ENCODE measurements around the gene GCSH.
"Not testable (repeated sequence)": the region's sequence is repeated elsewhere in the genome, so short reads cannot be mapped to it uniquely, and the experiment has no call there.

Gene GCSH

GRCh38 chr16:81095953-81096714 is at the start of gene GCSH:
TSS of gene GCSH (minus strand) at chr16:81096395. CDS start at chr16:81096278, 117 bp downstream.
- in situ Hi-C loops (cut with MboI; ENCODE audit: low sequenced_read_pairs): no loop called here

GRCh38 chr16:81143921-81144471 is 47.8 kb upstream of the GCSH start:
- in situ Hi-C loops (cut with MboI; ENCODE audit: low sequenced_read_pairs): no loop called here

DNA sequence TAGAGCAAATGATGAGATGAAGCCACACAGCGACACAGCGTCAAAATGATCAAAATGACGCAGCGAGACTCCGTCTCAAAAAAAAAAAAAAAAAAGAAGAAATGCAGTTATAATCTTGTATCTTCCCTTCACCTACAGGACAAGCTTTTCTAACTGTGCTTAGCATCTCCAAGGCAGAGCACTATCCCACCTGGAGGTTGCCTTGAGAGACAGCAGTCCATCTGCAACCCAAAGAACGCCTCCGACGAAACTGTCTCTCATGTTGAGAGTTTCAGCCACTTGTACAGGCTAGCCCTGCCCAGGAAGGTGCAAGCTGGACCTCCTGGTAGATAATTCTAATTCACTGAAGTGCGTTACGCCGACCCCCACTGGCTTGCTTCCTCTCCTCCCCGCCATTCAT is 46.7 kb upstream of the GCSH start:
- in situ Hi-C loops (cut with MboI; ENCODE audit: low sequenced_read_pairs): no loop called here

DNA sequence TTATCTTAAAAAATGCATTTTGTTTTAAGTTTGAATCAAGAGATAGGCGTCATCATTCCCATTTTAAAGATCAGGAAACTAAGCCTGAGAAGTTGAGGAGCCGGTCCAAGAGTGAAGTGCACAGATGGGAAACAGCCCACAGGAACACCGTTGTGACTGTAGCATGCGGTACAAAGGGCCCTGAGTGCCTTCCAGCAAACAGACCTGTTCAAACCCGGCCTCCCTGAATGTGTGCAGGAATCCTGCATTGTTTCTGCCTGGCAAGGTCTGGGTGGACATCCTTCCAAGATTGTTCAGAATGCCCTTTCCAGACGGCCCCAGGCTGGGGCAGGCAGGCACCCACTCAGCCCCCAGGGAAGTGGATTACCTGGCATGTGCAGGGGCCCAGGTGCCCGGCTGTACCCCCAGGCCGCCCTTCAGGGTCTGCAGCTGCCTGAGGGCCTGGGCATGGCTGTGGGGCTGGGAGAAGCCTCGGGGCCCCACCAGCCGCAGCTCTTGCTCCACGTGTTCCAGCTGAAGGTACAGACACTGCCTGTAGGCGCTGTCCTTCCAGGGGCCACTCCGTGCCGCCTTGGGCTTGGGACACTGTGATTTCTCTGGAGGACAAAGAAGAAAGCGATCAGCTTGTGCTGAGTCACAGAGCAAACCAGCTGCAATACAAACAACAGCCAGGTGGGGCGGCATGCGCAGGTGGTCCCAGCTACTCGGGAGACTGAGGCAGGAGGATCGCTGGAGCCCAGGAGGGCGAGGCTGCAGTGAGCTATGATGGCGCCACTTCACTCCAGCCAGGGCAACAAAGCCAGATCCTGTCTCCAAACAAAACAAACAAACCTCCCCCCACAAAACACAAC is 45.0 kb upstream of the GCSH start:
- in situ Hi-C loops (cut with MboI; ENCODE audit: low sequenced_read_pairs): no loop called here

- in situ Hi-C loops (cut with MboI; ENCODE audit: low sequenced_read_pairs): no loop called here
These were observed 42.8 kb upstream of the GCSH start for GRCh38 chr16:81138831-81139557.

DNA sequence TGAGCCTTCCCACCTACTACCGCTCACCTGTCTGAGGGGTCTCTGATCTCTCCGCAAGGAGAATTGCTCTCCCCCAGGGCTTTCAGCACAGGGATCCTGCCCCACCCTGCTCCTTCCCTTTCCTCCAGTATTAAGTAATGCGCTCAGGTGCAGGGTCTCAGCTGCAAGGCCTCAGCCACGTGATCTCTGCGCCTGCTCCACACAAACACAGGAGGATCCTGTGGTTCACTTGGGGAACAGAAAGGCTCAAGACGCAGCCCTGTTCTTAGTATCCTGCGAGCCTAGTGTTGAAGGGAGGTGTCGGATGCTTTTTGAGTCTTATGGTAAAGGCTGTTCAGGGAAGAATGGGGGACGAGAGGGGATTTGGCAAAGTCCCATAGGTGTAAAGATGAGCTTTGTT is 41.6 kb upstream of the GCSH start:
- in situ Hi-C loops (cut with MboI; ENCODE audit: low sequenced_read_pairs): no loop called here

- in situ Hi-C loops (cut with MboI; ENCODE audit: low sequenced_read_pairs): no loop called here
These were observed 40.5 kb upstream of the GCSH start for GRCh38 chr16:81136390-81137335.

DNA sequence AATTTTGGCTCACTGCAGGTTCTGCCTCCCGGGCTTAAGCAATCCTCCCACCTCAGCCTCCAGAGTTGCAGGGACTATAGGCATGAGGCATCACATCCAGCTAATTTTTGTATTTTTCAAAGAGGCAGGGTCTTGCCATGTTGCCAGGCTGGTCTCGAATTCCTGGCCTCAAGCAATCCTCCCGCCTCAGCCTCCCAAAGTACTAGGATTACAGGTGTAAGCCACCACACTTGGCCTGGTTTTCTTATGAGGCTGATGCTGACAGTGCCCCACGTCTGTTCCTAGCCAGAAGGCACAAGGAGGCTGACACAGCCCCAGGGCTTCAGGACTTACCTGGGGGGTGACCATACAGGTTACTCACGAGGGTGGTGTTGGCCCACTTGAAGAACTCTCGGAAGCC is 33.9 kb upstream of the GCSH start:
- in situ Hi-C loops (cut with MboI; ENCODE audit: low sequenced_read_pairs): no loop called here

GRCh38 chr16:81128726-81129524 is 32.7 kb upstream of the GCSH start:
- in situ Hi-C loops (cut with MboI; ENCODE audit: low sequenced_read_pairs): no loop called here

- in situ Hi-C loops (cut with MboI; ENCODE audit: low sequenced_read_pairs): no loop called here
These were observed 30.9 kb upstream of the GCSH start for GRCh38 chr16:81127051-81127450.

- in situ Hi-C loops (cut with MboI; ENCODE audit: low sequenced_read_pairs): no loop called here
These were observed 27.1 kb upstream of the GCSH start for GRCh38 chr16:81123092-81123852.

- in situ Hi-C loops (cut with MboI; ENCODE audit: low sequenced_read_pairs): no loop called here
These were observed 25.3 kb upstream of the GCSH start for GRCh38 chr16:81121474-81121990.

- in situ Hi-C loops (cut with MboI; ENCODE audit: low sequenced_read_pairs): no loop called here
These were observed 21.2 kb upstream of the GCSH start for GRCh38 chr16:81117436-81117835.

DNA sequence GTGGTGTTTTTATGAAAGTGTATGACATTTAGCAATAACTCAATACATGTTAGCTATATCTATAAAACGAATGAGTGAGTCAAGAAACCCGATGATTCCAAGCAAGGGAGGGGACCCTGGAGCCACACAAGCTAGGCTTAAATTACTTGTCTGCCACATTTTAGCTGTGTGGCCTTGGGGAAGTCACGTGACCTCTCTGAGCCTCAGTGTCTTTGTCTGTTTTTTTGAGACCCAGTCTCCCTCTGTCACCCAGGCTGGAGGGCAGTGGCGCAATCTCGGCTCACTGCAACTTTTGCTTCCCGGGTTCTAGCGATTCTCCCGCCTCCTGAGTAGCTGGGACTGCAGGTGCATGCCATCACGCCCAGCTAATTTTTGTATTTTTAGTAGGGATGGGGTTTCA is 20.1 kb upstream of the GCSH start:
- in situ Hi-C loops (cut with MboI; ENCODE audit: low sequenced_read_pairs): no loop called here

DNA sequence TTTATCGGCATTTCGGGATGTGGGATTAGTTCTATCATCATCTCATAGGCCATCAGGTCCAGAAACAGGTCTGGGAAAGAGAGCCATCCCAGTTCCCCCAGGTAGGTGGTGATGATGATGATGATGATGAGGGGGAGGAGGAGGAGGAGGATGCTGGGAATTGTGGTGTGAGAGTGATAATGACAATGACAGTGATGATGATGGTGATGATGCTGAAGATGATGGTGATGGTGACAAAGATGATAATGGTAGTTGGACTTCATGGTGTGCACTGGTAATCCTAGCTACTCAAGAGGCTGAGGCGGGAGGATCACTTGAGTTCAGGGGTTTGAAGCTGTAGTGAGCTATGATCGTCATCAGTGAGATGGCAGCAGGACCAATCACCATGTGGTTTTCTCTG is 16.3 kb upstream of the GCSH start:
- in situ Hi-C loops (cut with MboI; ENCODE audit: low sequenced_read_pairs): no loop called here

- in situ Hi-C loops (cut with MboI; ENCODE audit: low sequenced_read_pairs): not testable (repeated sequence)
These were observed 13.1 kb upstream of the GCSH start for GRCh38 chr16:81109274-81109673.

DNA sequence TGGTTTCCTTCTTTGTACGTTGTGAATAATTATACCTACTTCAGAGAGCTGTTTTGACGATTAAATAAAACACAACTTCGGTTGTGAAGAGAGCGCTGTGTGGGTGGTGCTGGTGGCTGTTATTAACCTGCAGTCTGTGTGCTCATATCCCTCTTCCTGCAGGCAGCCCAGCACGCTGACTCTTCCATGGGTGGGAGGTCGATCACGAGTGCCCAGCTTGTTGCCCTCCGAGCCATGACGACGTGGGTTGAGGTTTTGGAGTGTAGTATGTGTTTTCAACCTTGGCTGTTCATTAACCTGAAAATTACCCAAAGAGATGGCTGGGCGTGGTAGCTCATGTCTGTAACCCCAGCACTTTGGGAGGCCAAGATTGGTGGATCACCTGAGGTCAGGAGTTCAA is 11.3 kb upstream of the GCSH start:
- in situ Hi-C loops (cut with MboI; ENCODE audit: low sequenced_read_pairs): no loop called here

DNA sequence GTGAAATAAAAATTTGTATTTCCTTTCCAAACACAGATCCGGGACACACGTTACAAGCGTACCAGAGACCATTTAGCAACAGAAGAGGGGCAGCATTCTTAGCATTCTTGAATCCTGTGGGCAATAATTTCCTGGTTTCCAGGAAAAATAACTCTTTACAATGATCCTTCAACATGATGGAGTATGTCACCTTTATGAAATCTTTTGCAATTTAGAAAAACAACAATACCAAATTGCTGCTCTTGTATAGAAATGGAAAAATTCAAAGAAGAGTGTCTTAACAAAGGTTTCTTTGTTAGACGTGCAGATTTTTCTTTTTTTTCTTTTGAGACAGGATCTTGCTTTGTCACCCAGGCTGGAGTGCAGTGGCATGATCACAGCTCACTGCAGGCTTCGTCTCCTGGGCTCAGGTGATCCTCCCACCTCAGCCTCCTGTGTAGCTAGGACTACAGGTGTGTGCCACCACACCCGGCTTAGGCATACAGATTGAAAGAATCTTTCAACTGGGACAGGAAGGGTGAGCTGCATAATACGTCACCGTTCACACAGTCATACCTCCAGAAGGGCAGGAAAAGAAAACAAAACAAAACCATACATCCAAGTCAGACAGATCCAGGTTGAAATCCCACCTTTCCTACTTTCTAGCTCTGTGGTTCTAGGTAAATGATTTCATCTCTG is 10.8 kb upstream of the GCSH start:
- in situ Hi-C loops (cut with MboI; ENCODE audit: low sequenced_read_pairs): no loop called here

All from HL-60/S4 treated with retinoic acid at 250 ng/mL for 4 days and 3 days (cell line).